SU-DHL-6 (cell line): ENCODE results near the gene AKR1C3.
"Not testable (repeated sequence)": the region's sequence is repeated elsewhere in the genome, so short reads cannot be mapped to it uniquely, and the experiment has no call there.

Experiments used
- EZH2phosphoT487 ChIP-seq: fragments of 200-600 bp; sonication (generic), shearing (Covaris generic); conservative IDR thresholded peaks from 2 replicates; pipeline ENCODE4 v1.6.1; 2018; ENCODE audit warnings: mild to moderate bottlenecking, antibody characterized with exemption, low read length, moderate library complexity, mixed read lengths
- TF ChIP-seq, protein P1 (sequence below): fragments of 200-600 bp; sonication (generic); IDR thresholded peaks from one replicate; pipeline ENCODE4 v1.5.1; 2017; ENCODE audit warnings: antibody characterized with exemption, mild to moderate bottlenecking, low read length, moderate library complexity; ENCODE audit not compliant: insufficient read depth, poor library complexity, severe bottlenecking

DNA sequence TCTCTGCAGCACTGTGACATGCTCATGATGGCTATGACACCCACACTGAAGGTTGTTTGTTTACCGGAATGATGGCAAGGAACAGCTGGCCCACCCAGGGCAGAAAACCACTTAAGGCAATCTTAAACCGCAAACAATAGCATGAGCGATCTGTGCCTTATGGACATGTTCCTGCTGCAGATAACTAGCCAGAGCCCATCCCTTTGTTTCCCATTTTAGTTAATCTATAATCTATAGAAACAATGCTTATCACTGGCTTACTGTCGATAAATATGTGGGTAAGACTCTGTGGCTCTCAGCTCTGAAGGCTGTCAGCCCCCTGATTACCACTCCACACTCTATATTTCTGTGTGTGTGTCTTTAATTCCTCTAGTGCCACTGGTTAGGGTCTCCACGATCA, 25.8 kb downstream of the AKR1C3 start:
- not testable (repeated sequence) for TF ChIP-seq EZH2phosphoT487
- TF ChIP-seq, protein P1, sequence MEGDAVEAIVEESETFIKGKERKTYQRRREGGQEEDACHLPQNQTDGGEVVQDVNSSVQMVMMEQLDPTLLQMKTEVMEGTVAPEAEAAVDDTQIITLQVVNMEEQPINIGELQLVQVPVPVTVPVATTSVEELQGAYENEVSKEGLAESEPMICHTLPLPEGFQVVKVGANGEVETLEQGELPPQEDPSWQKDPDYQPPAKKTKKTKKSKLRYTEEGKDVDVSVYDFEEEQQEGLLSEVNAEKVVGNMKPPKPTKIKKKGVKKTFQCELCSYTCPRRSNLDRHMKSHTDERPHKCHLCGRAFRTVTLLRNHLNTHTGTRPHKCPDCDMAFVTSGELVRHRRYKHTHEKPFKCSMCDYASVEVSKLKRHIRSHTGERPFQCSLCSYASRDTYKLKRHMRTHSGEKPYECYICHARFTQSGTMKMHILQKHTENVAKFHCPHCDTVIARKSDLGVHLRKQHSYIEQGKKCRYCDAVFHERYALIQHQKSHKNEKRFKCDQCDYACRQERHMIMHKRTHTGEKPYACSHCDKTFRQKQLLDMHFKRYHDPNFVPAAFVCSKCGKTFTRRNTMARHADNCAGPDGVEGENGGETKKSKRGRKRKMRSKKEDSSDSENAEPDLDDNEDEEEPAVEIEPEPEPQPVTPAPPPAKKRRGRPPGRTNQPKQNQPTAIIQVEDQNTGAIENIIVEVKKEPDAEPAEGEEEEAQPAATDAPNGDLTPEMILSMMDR = not testable (repeated sequence)
